ENCODE results near the gene PDAP1. TPM values are rescaled to one million over a fixed set of nuclear protein-coding genes. Genes with fewer than 3 reads are reported as not detected.

PDAP1 gene
- polyA plus RNA-seq, 1 experiment = 60.2 TPM

- Histone ChIP-seq H3K4me3 (ENCODE audit: low read depth, low read length) (no peak overlapping the region), H3K27ac (ENCODE audit: low read depth, low read length) (no peak overlapping the region), H3K9me3 (ENCODE audit: control insufficient read depth, insufficient read depth, low read length) (no peaks in the 10 kb centered on the region; the same call in 1 of the 2 replicates), H3K27me3 (ENCODE audit: control insufficient read depth, insufficient read depth, low read length) (no peaks in the 10 kb centered on the region)
- TF ChIP-seq, protein P1, sequence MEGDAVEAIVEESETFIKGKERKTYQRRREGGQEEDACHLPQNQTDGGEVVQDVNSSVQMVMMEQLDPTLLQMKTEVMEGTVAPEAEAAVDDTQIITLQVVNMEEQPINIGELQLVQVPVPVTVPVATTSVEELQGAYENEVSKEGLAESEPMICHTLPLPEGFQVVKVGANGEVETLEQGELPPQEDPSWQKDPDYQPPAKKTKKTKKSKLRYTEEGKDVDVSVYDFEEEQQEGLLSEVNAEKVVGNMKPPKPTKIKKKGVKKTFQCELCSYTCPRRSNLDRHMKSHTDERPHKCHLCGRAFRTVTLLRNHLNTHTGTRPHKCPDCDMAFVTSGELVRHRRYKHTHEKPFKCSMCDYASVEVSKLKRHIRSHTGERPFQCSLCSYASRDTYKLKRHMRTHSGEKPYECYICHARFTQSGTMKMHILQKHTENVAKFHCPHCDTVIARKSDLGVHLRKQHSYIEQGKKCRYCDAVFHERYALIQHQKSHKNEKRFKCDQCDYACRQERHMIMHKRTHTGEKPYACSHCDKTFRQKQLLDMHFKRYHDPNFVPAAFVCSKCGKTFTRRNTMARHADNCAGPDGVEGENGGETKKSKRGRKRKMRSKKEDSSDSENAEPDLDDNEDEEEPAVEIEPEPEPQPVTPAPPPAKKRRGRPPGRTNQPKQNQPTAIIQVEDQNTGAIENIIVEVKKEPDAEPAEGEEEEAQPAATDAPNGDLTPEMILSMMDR (IDR thresholded peaks at IDR 0.05; ENCODE audit: low read depth, low read length) = no peak
- ChIA-PET POLR2A (interaction anchor here (1.6 kb wide), 1 partner anchor 17 kb away, joined by 5 read pairs; the partner anchor contains the start of genes BUD31 and PDAP1), CTCF (no interaction called here)
- no peak for DNase-seq (ENCODE audit: low read depth, low spot score)
These were observed 16.7 kb upstream of the PDAP1 start for GRCh38 chr7:99424932-99425730.

GRCh38 chr7:99422625-99423024 lies 14.2 kb upstream of the PDAP1 start:
- DNase-seq (ENCODE audit: low read depth, low spot score) = no peak
- ChIA-PET CTCF (interaction anchor here (1.5 kb wide), 1 partner anchor 8 kb away, joined by 4 read pairs; no protein-coding TSS in a partner anchor), POLR2A (interaction anchor here (0.6 to 0.7 kb wide), 2 partner anchors 157 to 443 kb away, joined by 3 to 4 read pairs; no protein-coding TSS in a partner anchor)
- Histone ChIP-seq H3K27ac (ENCODE audit: low read depth, low read length) (no peak overlapping the region), H3K9me3 (ENCODE audit: control insufficient read depth, insufficient read depth, low read length) (no peaks in the 10 kb centered on the region; the same call in 1 of the 2 replicates), H3K4me3 (ENCODE audit: low read depth, low read length) (no peak overlapping the region), H3K27me3 (ENCODE audit: control insufficient read depth, insufficient read depth, low read length) (no peaks in the 10 kb centered on the region)
- TF ChIP-seq, protein P1 (IDR thresholded peaks at IDR 0.05; ENCODE audit: low read depth, low read length) = no peak

DNA sequence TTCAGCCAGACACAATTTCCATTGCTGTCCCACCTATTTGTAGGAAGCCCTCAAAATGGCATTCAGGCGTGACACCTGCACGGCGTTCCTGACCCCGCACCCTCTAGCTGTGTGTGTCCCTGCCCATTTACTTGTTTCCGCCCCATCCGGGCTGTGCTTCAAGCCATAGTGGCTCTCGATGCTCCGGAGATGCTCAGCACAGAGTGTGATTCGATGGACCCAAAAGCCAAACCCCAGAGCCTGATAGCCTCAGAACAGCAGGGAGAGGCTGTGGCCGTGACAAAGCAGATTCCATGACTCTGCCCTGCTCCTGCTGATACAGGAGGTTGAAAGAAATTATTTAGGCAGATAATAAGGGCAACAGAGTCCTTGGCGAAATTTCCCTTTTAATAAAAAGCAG lies 13.8 kb upstream of the PDAP1 start:
- TF ChIP-seq, protein P1 (IDR thresholded peaks at IDR 0.05; ENCODE audit: low read depth, low read length) = no peak
- Histone ChIP-seq H3K27ac (ENCODE audit: low read depth, low read length) (no peak overlapping the region), H3K4me3 (ENCODE audit: low read depth, low read length) (no peak overlapping the region), H3K27me3 (ENCODE audit: control insufficient read depth, insufficient read depth, low read length) (no peaks in the 10 kb centered on the region), H3K9me3 (ENCODE audit: control insufficient read depth, insufficient read depth, low read length) (no peaks in the 10 kb centered on the region; the same call in 1 of the 2 replicates)
- POLR2A ChIA-PET = interaction anchor here (0.6 kb wide), 1 partner anchor 443 kb away, joined by 4 read pairs; no protein-coding TSS in a partner anchor
- CTCF ChIA-PET = no interaction called here
- no peak for DNase-seq (ENCODE audit: low read depth, low spot score)

DNA sequence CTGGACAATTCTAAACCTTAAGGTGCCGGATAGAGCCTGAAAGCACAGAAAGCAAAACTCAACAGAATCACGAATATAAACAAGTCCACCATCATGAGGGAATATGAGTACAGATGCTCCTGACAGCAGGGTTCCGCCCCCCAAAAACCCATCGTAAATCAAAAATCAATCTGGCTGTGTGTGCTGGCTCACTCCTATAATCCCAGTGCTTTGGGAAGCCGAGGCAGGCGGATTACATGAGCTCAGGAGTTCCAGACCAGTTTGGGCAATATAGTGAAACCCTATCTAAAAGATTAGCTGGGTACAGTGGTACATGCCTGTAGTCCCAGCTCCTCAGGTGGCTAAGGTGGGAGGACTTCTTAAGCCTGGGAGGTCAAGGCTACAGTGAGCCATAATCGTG lies 12.6 kb upstream of the PDAP1 start:
- no peak for DNase-seq (ENCODE audit: low read depth, low spot score)
- TF ChIP-seq, protein P1 (IDR thresholded peaks at IDR 0.05; ENCODE audit: low read depth, low read length) = no peak
- Histone ChIP-seq H3K27ac (ENCODE audit: low read depth, low read length) (no peak overlapping the region), H3K27me3 (ENCODE audit: control insufficient read depth, insufficient read depth, low read length) (no peaks in the 10 kb centered on the region), H3K4me3 (ENCODE audit: low read depth, low read length) (no peak overlapping the region), H3K9me3 (ENCODE audit: control insufficient read depth, insufficient read depth, low read length) (no peaks in the 10 kb centered on the region; the same call in 1 of the 2 replicates)
- CTCF ChIA-PET = no interaction called here
- POLR2A ChIA-PET = interaction anchor here (1.6 kb wide), 1 partner anchor 12 kb away, joined by 6 read pairs; the partner anchor contains the start of genes BUD31 and PDAP1

GRCh38 chr7:99420213-99420612 lies 11.8 kb upstream of the PDAP1 start:
- CTCF ChIA-PET = no interaction called here
- Histone ChIP-seq H3K9me3 (ENCODE audit: control insufficient read depth, insufficient read depth, low read length) (no peaks in the 10 kb centered on the region; the same call in 1 of the 2 replicates), H3K27me3 (ENCODE audit: control insufficient read depth, insufficient read depth, low read length) (no peaks in the 10 kb centered on the region), H3K4me3 (ENCODE audit: low read depth, low read length) (no peak overlapping the region), H3K27ac (ENCODE audit: low read depth, low read length) (no peak overlapping the region)
- TF ChIP-seq, protein P1 (IDR thresholded peaks at IDR 0.05; ENCODE audit: low read depth, low read length) = no peak
- POLR2A ChIA-PET = interaction anchor here (0.5 to 1.6 kb wide), 3 partner anchors 11 to 70 kb away, joined by 3 to 6 read pairs (median 4); partner anchors contain the start of genes BUD31 and PDAP1
- no peak for DNase-seq (ENCODE audit: low read depth, low spot score)
